ENCODE data around the gene ICA1L.

Gene ICA1L

GRCh38 chr2:202757339-202757738 is 114.2 kb downstream of the ICA1L start:
- no peak for DNase-seq (ENCODE audit: low read depth)
- TF ChIP-seq, protein P1, sequence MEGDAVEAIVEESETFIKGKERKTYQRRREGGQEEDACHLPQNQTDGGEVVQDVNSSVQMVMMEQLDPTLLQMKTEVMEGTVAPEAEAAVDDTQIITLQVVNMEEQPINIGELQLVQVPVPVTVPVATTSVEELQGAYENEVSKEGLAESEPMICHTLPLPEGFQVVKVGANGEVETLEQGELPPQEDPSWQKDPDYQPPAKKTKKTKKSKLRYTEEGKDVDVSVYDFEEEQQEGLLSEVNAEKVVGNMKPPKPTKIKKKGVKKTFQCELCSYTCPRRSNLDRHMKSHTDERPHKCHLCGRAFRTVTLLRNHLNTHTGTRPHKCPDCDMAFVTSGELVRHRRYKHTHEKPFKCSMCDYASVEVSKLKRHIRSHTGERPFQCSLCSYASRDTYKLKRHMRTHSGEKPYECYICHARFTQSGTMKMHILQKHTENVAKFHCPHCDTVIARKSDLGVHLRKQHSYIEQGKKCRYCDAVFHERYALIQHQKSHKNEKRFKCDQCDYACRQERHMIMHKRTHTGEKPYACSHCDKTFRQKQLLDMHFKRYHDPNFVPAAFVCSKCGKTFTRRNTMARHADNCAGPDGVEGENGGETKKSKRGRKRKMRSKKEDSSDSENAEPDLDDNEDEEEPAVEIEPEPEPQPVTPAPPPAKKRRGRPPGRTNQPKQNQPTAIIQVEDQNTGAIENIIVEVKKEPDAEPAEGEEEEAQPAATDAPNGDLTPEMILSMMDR (IDR thresholded peaks at IDR 0.05; ENCODE audit: control insufficient read depth, insufficient read depth, low read depth, low read length, missing control alignments), result no peak
- H3K4me3 ChIP-seq (ENCODE audit: control insufficient read depth, low read depth, low read length), result no peak overlapping the region

GRCh38 chr2:202756598-202756997 is 115.0 kb downstream of the ICA1L start:
- no peak overlapping the region for H3K4me3 ChIP-seq (ENCODE audit: control insufficient read depth, low read depth, low read length)
- TF ChIP-seq, protein P1 (IDR thresholded peaks at IDR 0.05; ENCODE audit: control insufficient read depth, insufficient read depth, low read depth, low read length, missing control alignments), result no peak
- DNase-seq (ENCODE audit: low read depth), result no peak

DNA sequence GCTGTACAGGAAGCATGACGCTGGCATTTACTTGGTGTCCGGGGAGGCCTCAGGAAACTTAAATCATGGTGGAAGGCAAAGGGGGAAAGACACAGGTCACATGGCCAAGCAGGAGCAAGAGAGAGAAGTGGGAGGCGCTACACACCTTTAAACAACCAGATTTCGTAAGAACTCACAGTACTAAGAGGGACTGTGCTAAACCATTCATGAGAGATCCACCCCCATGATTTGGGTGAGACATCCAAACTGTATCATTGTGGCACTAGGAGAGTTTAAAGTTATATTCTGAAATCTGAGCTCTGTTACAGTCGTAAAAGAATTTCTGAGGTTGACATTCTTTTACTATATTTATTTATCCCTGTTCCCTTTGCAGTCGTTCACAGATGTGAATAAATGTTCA is 116.6 kb downstream of the ICA1L start:
- DNase-seq (ENCODE audit: low read depth), result no peak
- TF ChIP-seq, protein P1 (IDR thresholded peaks at IDR 0.05; ENCODE audit: control insufficient read depth, insufficient read depth, low read depth, low read length, missing control alignments), result no peak
- H3K4me3 ChIP-seq (ENCODE audit: control insufficient read depth, low read depth, low read length), result no peak overlapping the region

DNA sequence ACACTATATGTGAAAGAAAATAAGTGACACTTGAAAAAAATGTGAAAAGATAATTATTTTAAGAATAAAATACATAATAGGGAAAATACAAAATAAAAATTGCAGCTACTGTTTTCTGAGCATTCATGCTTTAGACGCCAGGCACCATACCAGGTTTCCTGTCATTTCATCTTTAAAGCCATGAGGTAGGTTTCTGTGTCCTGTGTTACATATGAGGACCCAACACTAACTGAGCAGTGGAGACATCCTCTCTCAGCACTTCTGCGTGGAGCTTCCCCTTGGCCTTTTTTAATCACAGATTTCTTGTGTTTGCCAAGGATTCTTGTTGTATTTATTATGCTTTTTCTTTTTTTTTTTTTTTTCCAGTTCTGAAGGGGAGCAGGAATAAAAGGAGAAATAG is 119.5 kb downstream of the ICA1L start:
- TF ChIP-seq, protein P1 (IDR thresholded peaks at IDR 0.05; ENCODE audit: control insufficient read depth, insufficient read depth, low read depth, low read length, missing control alignments), result no peak
- DNase-seq (ENCODE audit: low read depth), result no peak
- H3K4me3 ChIP-seq (ENCODE audit: control insufficient read depth, low read depth, low read length), result no peak overlapping the region

GRCh38 chr2:202750763-202751427 is 120.7 kb downstream of the ICA1L start:
- TF ChIP-seq, protein P1 (IDR thresholded peaks at IDR 0.05; ENCODE audit: control insufficient read depth, insufficient read depth, low read depth, low read length, missing control alignments), result no peak
- no peak overlapping the region for H3K4me3 ChIP-seq (ENCODE audit: control insufficient read depth, low read depth, low read length)
- no peak for DNase-seq (ENCODE audit: low read depth)

- DNase-seq (ENCODE audit: low read depth), result no peak
- TF ChIP-seq, protein P1 (IDR thresholded peaks at IDR 0.05; ENCODE audit: control insufficient read depth, insufficient read depth, low read depth, low read length, missing control alignments), result no peak
- no peak overlapping the region for H3K4me3 ChIP-seq (ENCODE audit: control insufficient read depth, low read depth, low read length)
Measured at GRCh38 chr2:202749477-202749876, 122.1 kb downstream of the ICA1L start.

All from AG09309 (cell line).